HL-60 (cell line): Measurements from ENCODE around the gene TM9SF1.

Experiments used
- GABPA ChIP-seq: IDR thresholded peaks from 2 replicates; pipeline ENCODE4 v1.6.1; 2012; ENCODE audit warnings: low read depth
- POLR2AphosphoS5 ChIP-seq: IDR thresholded peaks from 2 replicates; pipeline ENCODE4 v1.6.1; 2012; ENCODE audit warnings: low read depth
- SPI1 ChIP-seq: IDR thresholded peaks from 2 replicates; pipeline ENCODE4 v1.6.1; 2012; ENCODE audit warnings: low read depth, mild to moderate bottlenecking, borderline replicate concordance
- TF ChIP-seq, protein P1 (sequence below): IDR thresholded peaks from one replicate; pipeline ENCODE4 v1.5.1; 2011; ENCODE audit warnings: low read length, control low read depth, inconsistent platforms; ENCODE audit not compliant: insufficient read depth
- TF ChIP-seq, protein P2 (sequence below): IDR thresholded peaks from 2 replicates; pipeline ENCODE4 v1.6.1; 2012; ENCODE audit warnings: low read depth; ENCODE audit not compliant: insufficient replicate concordance

DNA sequence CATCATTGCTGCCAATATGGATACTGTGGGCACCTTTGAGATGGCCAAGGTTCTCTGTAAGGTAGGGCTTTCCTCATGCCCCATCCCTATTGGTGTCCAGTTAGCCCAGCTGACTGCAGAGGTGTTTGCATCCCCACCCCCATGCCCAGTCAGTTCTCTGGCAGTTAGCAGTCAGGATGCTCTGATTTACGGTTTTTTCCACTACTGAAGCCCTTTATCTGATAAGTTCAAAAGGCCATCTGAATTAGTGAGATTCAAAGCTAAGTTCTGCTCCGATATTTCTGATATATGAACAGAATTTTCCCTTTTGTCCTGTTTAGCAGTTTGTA, 38.3 kb upstream of the TM9SF1 start:
- no peak for TF ChIP-seq POLR2AphosphoS5
- TF ChIP-seq, protein P1, sequence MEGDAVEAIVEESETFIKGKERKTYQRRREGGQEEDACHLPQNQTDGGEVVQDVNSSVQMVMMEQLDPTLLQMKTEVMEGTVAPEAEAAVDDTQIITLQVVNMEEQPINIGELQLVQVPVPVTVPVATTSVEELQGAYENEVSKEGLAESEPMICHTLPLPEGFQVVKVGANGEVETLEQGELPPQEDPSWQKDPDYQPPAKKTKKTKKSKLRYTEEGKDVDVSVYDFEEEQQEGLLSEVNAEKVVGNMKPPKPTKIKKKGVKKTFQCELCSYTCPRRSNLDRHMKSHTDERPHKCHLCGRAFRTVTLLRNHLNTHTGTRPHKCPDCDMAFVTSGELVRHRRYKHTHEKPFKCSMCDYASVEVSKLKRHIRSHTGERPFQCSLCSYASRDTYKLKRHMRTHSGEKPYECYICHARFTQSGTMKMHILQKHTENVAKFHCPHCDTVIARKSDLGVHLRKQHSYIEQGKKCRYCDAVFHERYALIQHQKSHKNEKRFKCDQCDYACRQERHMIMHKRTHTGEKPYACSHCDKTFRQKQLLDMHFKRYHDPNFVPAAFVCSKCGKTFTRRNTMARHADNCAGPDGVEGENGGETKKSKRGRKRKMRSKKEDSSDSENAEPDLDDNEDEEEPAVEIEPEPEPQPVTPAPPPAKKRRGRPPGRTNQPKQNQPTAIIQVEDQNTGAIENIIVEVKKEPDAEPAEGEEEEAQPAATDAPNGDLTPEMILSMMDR, result no peak
- TF ChIP-seq SPI1, result no peak
- TF ChIP-seq, protein P2, sequence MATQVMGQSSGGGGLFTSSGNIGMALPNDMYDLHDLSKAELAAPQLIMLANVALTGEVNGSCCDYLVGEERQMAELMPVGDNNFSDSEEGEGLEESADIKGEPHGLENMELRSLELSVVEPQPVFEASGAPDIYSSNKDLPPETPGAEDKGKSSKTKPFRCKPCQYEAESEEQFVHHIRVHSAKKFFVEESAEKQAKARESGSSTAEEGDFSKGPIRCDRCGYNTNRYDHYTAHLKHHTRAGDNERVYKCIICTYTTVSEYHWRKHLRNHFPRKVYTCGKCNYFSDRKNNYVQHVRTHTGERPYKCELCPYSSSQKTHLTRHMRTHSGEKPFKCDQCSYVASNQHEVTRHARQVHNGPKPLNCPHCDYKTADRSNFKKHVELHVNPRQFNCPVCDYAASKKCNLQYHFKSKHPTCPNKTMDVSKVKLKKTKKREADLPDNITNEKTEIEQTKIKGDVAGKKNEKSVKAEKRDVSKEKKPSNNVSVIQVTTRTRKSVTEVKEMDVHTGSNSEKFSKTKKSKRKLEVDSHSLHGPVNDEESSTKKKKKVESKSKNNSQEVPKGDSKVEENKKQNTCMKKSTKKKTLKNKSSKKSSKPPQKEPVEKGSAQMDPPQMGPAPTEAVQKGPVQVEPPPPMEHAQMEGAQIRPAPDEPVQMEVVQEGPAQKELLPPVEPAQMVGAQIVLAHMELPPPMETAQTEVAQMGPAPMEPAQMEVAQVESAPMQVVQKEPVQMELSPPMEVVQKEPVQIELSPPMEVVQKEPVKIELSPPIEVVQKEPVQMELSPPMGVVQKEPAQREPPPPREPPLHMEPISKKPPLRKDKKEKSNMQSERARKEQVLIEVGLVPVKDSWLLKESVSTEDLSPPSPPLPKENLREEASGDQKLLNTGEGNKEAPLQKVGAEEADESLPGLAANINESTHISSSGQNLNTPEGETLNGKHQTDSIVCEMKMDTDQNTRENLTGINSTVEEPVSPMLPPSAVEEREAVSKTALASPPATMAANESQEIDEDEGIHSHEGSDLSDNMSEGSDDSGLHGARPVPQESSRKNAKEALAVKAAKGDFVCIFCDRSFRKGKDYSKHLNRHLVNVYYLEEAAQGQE, result no peak
- TF ChIP-seq GABPA, result no peak
